WTC11 (cell line): ENCODE results near the gene FAT4. TPM values are rescaled to one million over a fixed set of nuclear protein-coding genes. Genes with fewer than 3 reads are reported as not detected.
A peak's percentile ranks its signal among the peaks of the same experiment; 100 is the strongest.

ENCODE experiments used
- ATAC-seq: fragments of 200-7000 bp; cut with Tn5 transposase; 2 replicates; pipeline ENCODE4 v1.10.0; 2021; ENCODE audit warnings: mild to moderate bottlenecking, moderate library complexity
- CTCF ChIA-PET: fragments of 300-600 bp; sonication (Branson Sonifier 250); formaldehyde crosslinking; loops from one replicate; lab custom pipeline; 2021; ENCODE audit warnings: antibody characterized with exemption; lab: Charles Lee
- POLR2A ChIA-PET: fragments of 350-600 bp; sonication (Branson Sonifier 250); formaldehyde crosslinking; loops from one replicate; lab custom pipeline; 2021; ENCODE audit warnings: antibody characterized with exemption; lab: Charles Lee
- DNase-seq: peaks from one replicate; pipeline ENCODE4 v3.0.0; 2021; ENCODE audit warnings: low spot score
- H3K27ac Mint-ChIP-seq: 2 replicates; pipeline ENCODE4 v1.8.0; 2021; ENCODE audit warnings: mixed read lengths
- H3K27me3 Mint-ChIP-seq: 2 replicates; pipeline ENCODE4 v1.8.0; 2021; ENCODE audit warnings: low read depth, mild to moderate bottlenecking, moderate library complexity, mixed read lengths
- H3K36me3 Mint-ChIP-seq: 2 replicates; pipeline ENCODE4 v1.8.0; 2021; ENCODE audit warnings: mixed read lengths
- H3K4me1 Mint-ChIP-seq: 2 replicates; pipeline ENCODE4 v1.8.0; 2022; ENCODE audit warnings: mixed read lengths
- H3K4me3 Mint-ChIP-seq: 2 replicates; pipeline ENCODE4 v1.8.0; 2021; ENCODE audit warnings: mild to moderate bottlenecking, moderate library complexity, mixed read lengths
- H3K9me3 Mint-ChIP-seq: 2 replicates; pipeline ENCODE4 v1.8.0; 2021; ENCODE audit warnings: mixed read lengths
- CREM ChIP-seq: sonication (generic); formaldehyde crosslinking; IDR thresholded peaks from 2 replicates; pipeline ENCODE4 v1.8.1; 2022; ENCODE audit warnings: mild to moderate bottlenecking, missing genetic modification reagents, moderate library complexity
- FOXJ3 ChIP-seq: sonication (generic); formaldehyde crosslinking; IDR thresholded peaks from 2 replicates; pipeline ENCODE4 v1.9.0; 2021; ENCODE audit warnings: missing genetic modification reagents, mild to moderate bottlenecking, borderline replicate concordance
- GABPB1 ChIP-seq: sonication (generic); formaldehyde crosslinking; IDR thresholded peaks from 2 replicates; pipeline ENCODE4 v1.8.1; 2023; ENCODE audit warnings: mild to moderate bottlenecking, missing genetic modification reagents
- IRF2 ChIP-seq: sonication (generic); formaldehyde crosslinking; IDR thresholded peaks from 2 replicates; pipeline ENCODE4 v1.8.0; 2022; ENCODE audit warnings: low read depth, missing genetic modification reagents, borderline replicate concordance
- NR2C2 ChIP-seq: sonication (generic); formaldehyde crosslinking; IDR thresholded peaks from 2 replicates; pipeline ENCODE4 v1.8.0; 2022; ENCODE audit warnings: mild to moderate bottlenecking, missing genetic modification reagents
- NR3C1 ChIP-seq: sonication (generic); formaldehyde crosslinking; conservative IDR thresholded peaks from 2 replicates; pipeline ENCODE4 v1.8.1; 2023; ENCODE audit warnings: low read depth, mild to moderate bottlenecking, missing genetic modification reagents
- OVOL2 ChIP-seq: fragments of 250-450 bp; sonication (Bioruptor Pico); IDR thresholded peaks from 2 replicates; pipeline ENCODE4 v1.9.0; 2021; ENCODE audit warnings: mild to moderate bottlenecking, borderline replicate concordance
- SP1 ChIP-seq: sonication (generic); formaldehyde crosslinking; conservative IDR thresholded peaks from 2 replicates; pipeline ENCODE4 v1.8.1; 2022; ENCODE audit warnings: missing genetic modification reagents
- TCF7 ChIP-seq: sonication (generic); formaldehyde crosslinking; IDR thresholded peaks from 2 replicates; pipeline ENCODE4 v1.8.0; 2022; ENCODE audit warnings: mild to moderate bottlenecking, low read depth, missing genetic modification reagents, moderate library complexity
- ZBTB21 ChIP-seq: sonication (generic); formaldehyde crosslinking; IDR thresholded peaks from 2 replicates; pipeline ENCODE4 v1.8.1; 2023; ENCODE audit warnings: mild to moderate bottlenecking, missing genetic modification reagents, borderline replicate concordance
- ZNF416 ChIP-seq: fragments of 250-450 bp; sonication (Bioruptor Pico); IDR thresholded peaks from 2 replicates; pipeline ENCODE4 v1.9.0; 2021; ENCODE audit warnings: mild to moderate bottlenecking, inconsistent platforms
- total RNA-seq: library from RNA; stranded (reverse); gene quantifications from 3 replicates; pipeline ENCODE4 v1.2.3, GENCODE V29; 2021
- TF ChIP-seq, protein P1 (sequence below): sonication (generic); formaldehyde crosslinking; IDR thresholded peaks from 2 replicates; pipeline ENCODE4 v1.8.0; 2022; ENCODE audit warnings: missing genetic modification reagents
- TF ChIP-seq, protein P2 (sequence below): fragments of 250-450 bp; sonication (Bioruptor Pico); IDR thresholded peaks from 2 replicates; pipeline ENCODE4 v1.9.0; 2021; ENCODE audit warnings: moderate library complexity, mild to moderate bottlenecking, inconsistent platforms, borderline replicate concordance
- TF ChIP-seq, protein P3 (sequence below): sonication (generic); formaldehyde crosslinking; IDR thresholded peaks from 2 replicates; pipeline ENCODE4 v1.8.1; 2022; ENCODE audit warnings: mild to moderate bottlenecking, missing genetic modification reagents, moderate library complexity, borderline replicate concordance
- TF ChIP-seq, protein P4 (sequence below): fragments of 250-450 bp; sonication (Bioruptor Pico); IDR thresholded peaks from 2 replicates; pipeline ENCODE4 v1.9.0; 2021; ENCODE audit warnings: mild to moderate bottlenecking
- TF ChIP-seq, protein P5 (sequence below): sonication (generic); formaldehyde crosslinking; IDR thresholded peaks from 2 replicates; pipeline ENCODE4 v1.8.1; 2023; ENCODE audit warnings: mild to moderate bottlenecking, missing genetic modification reagents
- TF ChIP-seq, protein P6 (sequence below): fragments of 250-450 bp; sonication (Bioruptor Pico); IDR thresholded peaks from 2 replicates; pipeline ENCODE4 v1.9.0; 2021; ENCODE audit warnings: mild to moderate bottlenecking

Gene FAT4
- total RNA-seq, 1 experiment from 2014 or later, result 10.5 TPM

GRCh38 chr4:125317525-125317877, 2.7 kb downstream of the FAT4 start (continued):
- TF ChIP-seq IRF2 (CRISPR knock-in tag), result no peak
- TF ChIP-seq, protein P1, sequence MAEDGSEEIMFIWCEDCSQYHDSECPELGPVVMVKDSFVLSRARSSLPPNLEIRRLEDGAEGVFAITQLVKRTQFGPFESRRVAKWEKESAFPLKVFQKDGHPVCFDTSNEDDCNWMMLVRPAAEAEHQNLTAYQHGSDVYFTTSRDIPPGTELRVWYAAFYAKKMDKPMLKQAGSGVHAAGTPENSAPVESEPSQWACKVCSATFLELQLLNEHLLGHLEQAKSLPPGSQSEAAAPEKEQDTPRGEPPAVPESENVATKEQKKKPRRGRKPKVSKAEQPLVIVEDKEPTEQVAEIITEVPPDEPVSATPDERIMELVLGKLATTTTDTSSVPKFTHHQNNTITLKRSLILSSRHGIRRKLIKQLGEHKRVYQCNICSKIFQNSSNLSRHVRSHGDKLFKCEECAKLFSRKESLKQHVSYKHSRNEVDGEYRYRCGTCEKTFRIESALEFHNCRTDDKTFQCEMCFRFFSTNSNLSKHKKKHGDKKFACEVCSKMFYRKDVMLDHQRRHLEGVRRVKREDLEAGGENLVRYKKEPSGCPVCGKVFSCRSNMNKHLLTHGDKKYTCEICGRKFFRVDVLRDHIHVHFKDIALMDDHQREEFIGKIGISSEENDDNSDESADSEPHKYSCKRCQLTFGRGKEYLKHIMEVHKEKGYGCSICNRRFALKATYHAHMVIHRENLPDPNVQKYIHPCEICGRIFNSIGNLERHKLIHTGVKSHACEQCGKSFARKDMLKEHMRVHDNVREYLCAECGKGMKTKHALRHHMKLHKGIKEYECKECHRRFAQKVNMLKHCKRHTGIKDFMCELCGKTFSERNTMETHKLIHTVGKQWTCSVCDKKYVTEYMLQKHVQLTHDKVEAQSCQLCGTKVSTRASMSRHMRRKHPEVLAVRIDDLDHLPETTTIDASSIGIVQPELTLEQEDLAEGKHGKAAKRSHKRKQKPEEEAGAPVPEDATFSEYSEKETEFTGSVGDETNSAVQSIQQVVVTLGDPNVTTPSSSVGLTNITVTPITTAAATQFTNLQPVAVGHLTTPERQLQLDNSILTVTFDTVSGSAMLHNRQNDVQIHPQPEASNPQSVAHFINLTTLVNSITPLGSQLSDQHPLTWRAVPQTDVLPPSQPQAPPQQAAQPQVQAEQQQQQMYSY (CRISPR knock-in tag), result no peak
- TF ChIP-seq, all 79 proteins: peak for 8

GRCh38 chr4:125319311-125319710, 4.6 kb downstream of the FAT4 start:
- DNase-seq (no peak), ATAC-seq (no peak)
- Mint-ChIP-seq H3K27me3 (peaks cover 34% of the 10 kb centered on the region), H3K27ac (no peak overlapping the region), H3K36me3 (peaks cover 20% of the 10 kb centered on the region), H3K4me1 (peaks cover 55% of the 10 kb centered on the region), H3K4me3 (no peak overlapping the region), H3K9me3 (peaks cover 6% of the 10 kb centered on the region; the same call in 1 of the 2 replicates)
- ChIA-PET CTCF (no interaction called here), POLR2A (no interaction called here)
- TF ChIP-seq, protein P2, sequence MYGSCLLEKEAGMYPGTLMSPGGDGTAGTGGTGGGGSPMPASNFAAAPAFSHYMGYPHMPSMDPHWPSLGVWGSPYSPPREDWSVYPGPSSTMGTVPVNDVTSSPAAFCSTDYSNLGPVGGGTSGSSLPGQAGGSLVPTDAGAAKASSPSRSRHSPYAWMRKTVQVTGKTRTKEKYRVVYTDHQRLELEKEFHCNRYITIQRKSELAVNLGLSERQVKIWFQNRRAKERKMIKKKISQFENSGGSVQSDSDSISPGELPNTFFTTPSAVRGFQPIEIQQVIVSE, result no peak
- TF ChIP-seq NR2C2 (CRISPR knock-in tag), result no peak
- no peak for TF ChIP-seq TCF7
- no peak for TF ChIP-seq CREM (CRISPR knock-in tag)
- TF ChIP-seq ZNF416 (CRISPR knock-in tag), result no peak
- TF ChIP-seq, protein P3, sequence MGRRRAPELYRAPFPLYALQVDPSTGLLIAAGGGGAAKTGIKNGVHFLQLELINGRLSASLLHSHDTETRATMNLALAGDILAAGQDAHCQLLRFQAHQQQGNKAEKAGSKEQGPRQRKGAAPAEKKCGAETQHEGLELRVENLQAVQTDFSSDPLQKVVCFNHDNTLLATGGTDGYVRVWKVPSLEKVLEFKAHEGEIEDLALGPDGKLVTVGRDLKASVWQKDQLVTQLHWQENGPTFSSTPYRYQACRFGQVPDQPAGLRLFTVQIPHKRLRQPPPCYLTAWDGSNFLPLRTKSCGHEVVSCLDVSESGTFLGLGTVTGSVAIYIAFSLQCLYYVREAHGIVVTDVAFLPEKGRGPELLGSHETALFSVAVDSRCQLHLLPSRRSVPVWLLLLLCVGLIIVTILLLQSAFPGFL (CRISPR knock-in tag), result no peak

- ChIA-PET POLR2A (no interaction called here), CTCF (interaction anchor here (1.5 kb wide), 1 partner anchor 7 kb away, joined by 6 read pairs; the partner anchor contains the start of gene FAT4)
- ATAC-seq (no peak), DNase-seq (no peak)
- no peak for TF ChIP-seq SP1
- Mint-ChIP-seq H3K4me1 (peaks cover 67% of the 10 kb centered on the region), H3K36me3 (peaks cover 20% of the 10 kb centered on the region), H3K27ac (peak overlapping the region; percentile 58; the same call in 1 of the 2 replicates), H3K4me3 (peak overlapping the region; percentile 40), H3K27me3 (peaks cover 22% of the 10 kb centered on the region), H3K9me3 (peaks cover 6% of the 10 kb centered on the region; the same call in 1 of the 2 replicates)
These were observed 7.1 kb downstream of the FAT4 start for GRCh38 chr4:125321709-125322365.

DNA sequence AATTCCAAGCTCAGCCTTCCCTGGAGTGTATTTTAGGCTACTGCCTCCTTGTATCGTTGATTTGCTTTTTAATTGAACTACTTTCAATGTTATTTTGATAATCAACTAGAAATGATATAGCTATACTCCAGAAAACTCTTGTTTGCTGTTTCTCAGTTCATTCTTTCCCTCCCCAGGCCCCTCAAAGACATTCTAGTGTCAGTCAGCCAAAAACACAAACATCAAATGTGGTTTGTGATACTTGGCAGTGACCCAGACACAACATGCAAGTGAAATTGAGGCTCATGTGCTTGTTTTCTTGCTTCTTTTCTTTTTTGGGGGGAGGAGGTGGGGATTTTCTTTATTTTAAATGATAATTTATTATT, 7.6 kb downstream of the FAT4 start:
- Mint-ChIP-seq H3K4me3 (0 out of 2 replicates have a peak overlapping the region, but pooled peaks have one; percentile 40), H3K4me1 (peaks cover 67% of the 10 kb centered on the region), H3K36me3 (peaks cover 20% of the 10 kb centered on the region), H3K9me3 (peaks cover 6% of the 10 kb centered on the region; the same call in 1 of the 2 replicates), H3K27me3 (peaks cover 17% of the 10 kb centered on the region), H3K27ac (no peak overlapping the region)
- ATAC-seq (no peak), DNase-seq (no peak)
- POLR2A ChIA-PET, result no interaction called here
- CTCF ChIA-PET, result interaction anchor here (1.0 to 1.5 kb wide), 2 partner anchors 8 to 429 kb away, joined by 3 to 6 read pairs; partner anchors contain the start of gene FAT4
- TF ChIP-seq OVOL2 (no peak), GABPB1 (no peak), FOXJ3 (CRISPR knock-in tag) (no peak), NR3C1 (no peak), ZBTB21 (no peak)
- TF ChIP-seq, protein P4, sequence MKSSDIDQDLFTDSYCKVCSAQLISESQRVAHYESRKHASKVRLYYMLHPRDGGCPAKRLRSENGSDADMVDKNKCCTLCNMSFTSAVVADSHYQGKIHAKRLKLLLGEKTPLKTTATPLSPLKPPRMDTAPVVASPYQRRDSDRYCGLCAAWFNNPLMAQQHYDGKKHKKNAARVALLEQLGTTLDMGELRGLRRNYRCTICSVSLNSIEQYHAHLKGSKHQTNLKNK (CRISPR knock-in tag), result no peak
- TF ChIP-seq, protein P5, sequence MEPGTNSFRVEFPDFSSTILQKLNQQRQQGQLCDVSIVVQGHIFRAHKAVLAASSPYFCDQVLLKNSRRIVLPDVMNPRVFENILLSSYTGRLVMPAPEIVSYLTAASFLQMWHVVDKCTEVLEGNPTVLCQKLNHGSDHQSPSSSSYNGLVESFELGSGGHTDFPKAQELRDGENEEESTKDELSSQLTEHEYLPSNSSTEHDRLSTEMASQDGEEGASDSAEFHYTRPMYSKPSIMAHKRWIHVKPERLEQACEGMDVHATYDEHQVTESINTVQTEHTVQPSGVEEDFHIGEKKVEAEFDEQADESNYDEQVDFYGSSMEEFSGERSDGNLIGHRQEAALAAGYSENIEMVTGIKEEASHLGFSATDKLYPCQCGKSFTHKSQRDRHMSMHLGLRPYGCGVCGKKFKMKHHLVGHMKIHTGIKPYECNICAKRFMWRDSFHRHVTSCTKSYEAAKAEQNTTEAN (CRISPR knock-in tag), result no peak
- TF ChIP-seq, protein P6, sequence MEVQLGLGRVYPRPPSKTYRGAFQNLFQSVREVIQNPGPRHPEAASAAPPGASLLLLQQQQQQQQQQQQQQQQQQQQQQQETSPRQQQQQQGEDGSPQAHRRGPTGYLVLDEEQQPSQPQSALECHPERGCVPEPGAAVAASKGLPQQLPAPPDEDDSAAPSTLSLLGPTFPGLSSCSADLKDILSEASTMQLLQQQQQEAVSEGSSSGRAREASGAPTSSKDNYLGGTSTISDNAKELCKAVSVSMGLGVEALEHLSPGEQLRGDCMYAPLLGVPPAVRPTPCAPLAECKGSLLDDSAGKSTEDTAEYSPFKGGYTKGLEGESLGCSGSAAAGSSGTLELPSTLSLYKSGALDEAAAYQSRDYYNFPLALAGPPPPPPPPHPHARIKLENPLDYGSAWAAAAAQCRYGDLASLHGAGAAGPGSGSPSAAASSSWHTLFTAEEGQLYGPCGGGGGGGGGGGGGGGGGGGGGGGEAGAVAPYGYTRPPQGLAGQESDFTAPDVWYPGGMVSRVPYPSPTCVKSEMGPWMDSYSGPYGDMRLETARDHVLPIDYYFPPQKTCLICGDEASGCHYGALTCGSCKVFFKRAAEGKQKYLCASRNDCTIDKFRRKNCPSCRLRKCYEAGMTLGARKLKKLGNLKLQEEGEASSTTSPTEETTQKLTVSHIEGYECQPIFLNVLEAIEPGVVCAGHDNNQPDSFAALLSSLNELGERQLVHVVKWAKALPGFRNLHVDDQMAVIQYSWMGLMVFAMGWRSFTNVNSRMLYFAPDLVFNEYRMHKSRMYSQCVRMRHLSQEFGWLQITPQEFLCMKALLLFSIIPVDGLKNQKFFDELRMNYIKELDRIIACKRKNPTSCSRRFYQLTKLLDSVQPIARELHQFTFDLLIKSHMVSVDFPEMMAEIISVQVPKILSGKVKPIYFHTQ (CRISPR knock-in tag), result no peak
